ENCODE measurements around the gene CALHM2.

The CALHM2 gene

DNA sequence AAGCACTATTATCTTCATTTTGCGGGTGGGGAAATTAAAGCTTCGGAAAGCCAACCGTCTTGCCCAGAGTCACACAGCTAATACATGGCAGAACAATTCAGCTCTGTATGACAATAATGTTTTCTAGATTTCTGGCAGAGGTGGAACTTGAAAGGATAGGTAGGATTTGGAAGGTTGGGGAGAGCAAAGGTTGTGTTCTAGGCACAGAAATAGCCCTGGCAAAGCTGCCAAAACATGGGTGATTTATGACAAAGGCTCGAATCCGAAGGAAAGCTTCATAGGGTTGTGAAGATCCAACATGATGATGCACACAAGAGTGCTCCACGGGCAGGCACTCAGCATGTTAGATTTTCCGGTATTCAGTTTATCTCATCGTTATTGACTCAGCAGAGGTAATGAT is 36.6 kb downstream of the CALHM2 start:
- FAIRE-seq = no peak

DNA sequence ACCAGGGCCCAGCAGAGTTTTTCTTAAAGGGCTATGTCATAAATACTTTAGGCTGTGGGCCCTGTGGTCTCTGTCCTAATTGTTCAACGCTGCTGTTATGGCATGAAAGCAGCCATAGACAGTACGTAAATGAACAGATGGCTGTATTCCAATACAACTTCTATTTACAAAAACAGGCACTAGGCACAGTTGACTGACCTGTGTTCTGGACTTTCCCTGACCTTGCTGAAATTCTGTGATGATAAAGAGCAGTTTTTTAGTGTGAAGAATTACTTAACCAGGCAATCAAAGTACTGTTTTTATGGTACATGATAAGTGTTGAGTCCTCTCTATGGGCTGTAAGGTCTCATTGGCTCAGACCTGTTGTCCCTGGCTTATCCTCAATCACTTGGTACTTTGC is 38.6 kb downstream of the CALHM2 start:
- no peak for FAIRE-seq

DNA sequence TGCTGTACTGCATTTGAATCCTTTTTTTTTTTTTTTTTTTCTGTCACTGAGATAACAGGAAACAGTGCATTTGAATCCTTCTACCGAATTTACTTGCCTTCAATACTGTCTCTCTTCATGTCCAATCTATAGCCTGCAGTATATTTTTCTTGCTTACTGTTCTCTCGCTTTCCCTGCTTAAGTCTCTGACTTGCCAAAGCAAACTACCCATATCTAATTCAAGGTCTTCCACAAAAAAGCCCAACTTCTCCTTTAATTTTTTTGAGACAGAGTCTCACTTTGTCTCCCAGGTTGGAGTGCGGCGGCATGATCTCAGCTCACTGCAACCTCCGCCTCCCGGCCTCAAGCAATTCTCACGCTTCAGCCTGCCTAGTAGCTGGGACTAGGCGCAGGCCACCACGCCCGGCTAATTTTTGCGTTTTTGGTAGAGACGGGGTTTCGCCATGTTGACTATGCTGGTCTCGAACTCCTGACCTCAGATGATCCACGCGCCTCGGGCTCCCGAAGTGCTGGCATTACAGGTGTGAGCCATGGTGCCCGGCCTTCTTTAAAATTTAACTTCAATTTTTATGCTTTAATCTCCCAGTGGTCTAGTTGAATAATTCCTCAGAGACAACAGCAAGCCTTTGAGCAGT is 54.9 kb downstream of the CALHM2 start:
- no peak for FAIRE-seq

DNA sequence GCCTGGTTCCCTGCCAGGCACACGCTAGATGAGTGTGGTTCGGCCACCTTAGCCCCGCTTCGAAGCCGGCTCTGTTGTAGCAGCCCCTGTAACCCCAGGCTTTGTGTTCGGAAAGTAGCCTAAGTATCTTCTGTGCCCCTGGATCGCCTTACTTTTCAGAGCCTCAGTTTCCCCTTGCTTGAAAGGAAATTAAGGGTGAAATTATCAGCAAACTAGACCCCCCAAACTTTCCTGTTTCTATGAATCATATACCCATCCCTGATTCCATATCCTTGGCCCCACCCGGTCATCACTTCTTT is 55.4 kb downstream of the CALHM2 start:
- no peak for FAIRE-seq

Data from TTC549 (cell line).